ENCODE data around the gene SURF6. TPM values are rescaled to one million over a fixed set of nuclear protein-coding genes. Genes with fewer than 3 reads are reported as not detected.

SURF6 gene
- total RNA-seq, 1 donor from 2014 or later = 15.2 TPM

- Histone ChIP-seq H3K9me3 (no peaks in the 10 kb centered on the region), H3K27ac (no peak overlapping the region), H3K27me3 (ENCODE audit: low read depth) (no peaks in the 10 kb centered on the region), H3K4me1 (peaks cover 47% of the 10 kb centered on the region), H3K36me3 (peaks cover 66% of the 10 kb centered on the region), H3K4me3 (no peak overlapping the region)
- ATAC-seq (no peak), DNase-seq (no peak)
- no peak for TF ChIP-seq CTCF (IDR thresholded peaks at IDR 0.05)
- intact Hi-C loops (cut with DNase I) = no loop called here
Observed at GRCh38 chr9:133353548-133353947, 17.6 kb upstream of the SURF6 start.

GRCh38 chr9:133352635-133353340, 16.8 kb upstream of the SURF6 start:
- DNase-seq = no peak
- Histone ChIP-seq H3K27ac (no peak overlapping the region), H3K36me3 (peaks cover 58% of the 10 kb centered on the region), H3K9me3 (no peaks in the 10 kb centered on the region), H3K27me3 (ENCODE audit: low read depth) (no peaks in the 10 kb centered on the region), H3K4me3 (no peak overlapping the region), H3K4me1 (peaks cover 43% of the 10 kb centered on the region)
- intact Hi-C loops (cut with DNase I) = no loop called here
- no peak for ATAC-seq
- TF ChIP-seq CTCF (IDR thresholded peaks at IDR 0.05) = no peak

GRCh38 chr9:133351908-133352634, 16.1 kb upstream of the SURF6 start:
- no peak overlapping the region for H3K27ac ChIP-seq
- no peak for DNase-seq
- no peak for ATAC-seq
- intact Hi-C loops (cut with DNase I) = no loop called here
- peaks cover 36% of the 10 kb centered on the region for H3K4me1 ChIP-seq
- no peak overlapping the region for H3K4me3 ChIP-seq
- H3K36me3 ChIP-seq = peaks cover 56% of the 10 kb centered on the region
- no peaks in the 10 kb centered on the region for H3K9me3 ChIP-seq
- TF ChIP-seq CTCF (IDR thresholded peaks at IDR 0.05) = peak; percentile 52
- H3K27me3 ChIP-seq (ENCODE audit: low read depth) = no peaks in the 10 kb centered on the region

- Histone ChIP-seq H3K36me3 (peaks cover 56% of the 10 kb centered on the region), H3K4me3 (no peak overlapping the region), H3K4me1 (peaks cover 38% of the 10 kb centered on the region), H3K9me3 (no peaks in the 10 kb centered on the region), H3K27me3 (ENCODE audit: low read depth) (no peaks in the 10 kb centered on the region), H3K27ac (no peak overlapping the region)
- intact Hi-C loops (cut with DNase I) = no loop called here
- no peak for TF ChIP-seq CTCF (IDR thresholded peaks at IDR 0.05)
- ATAC-seq (no peak), DNase-seq (no peak)
Observed at GRCh38 chr9:133351526-133351907, 15.5 kb upstream of the SURF6 start.

- TF ChIP-seq CTCF (IDR thresholded peaks at IDR 0.05) = no peak
- no peak for DNase-seq
- H3K4me1 ChIP-seq = peaks cover 36% of the 10 kb centered on the region
- intact Hi-C loops (cut with DNase I) = no loop called here
- H3K9me3 ChIP-seq = no peaks in the 10 kb centered on the region
- no peaks in the 10 kb centered on the region for H3K27me3 ChIP-seq (ENCODE audit: low read depth)
- no peak for ATAC-seq
- H3K4me3 ChIP-seq = no peak overlapping the region
- no peak overlapping the region for H3K27ac ChIP-seq
- H3K36me3 ChIP-seq = peaks cover 68% of the 10 kb centered on the region
Observed at GRCh38 chr9:133349965-133350616, 14.1 kb upstream of the SURF6 start.

All from lower lobe of right lung (tissue), 2 donors.